Activated CD4-positive, alpha-beta T cell treated with anti-CD3 and anti-CD28 coated beads, Interleukin-2, amount 10 ng/mL, durations not matched to agents 7 days and 5 days (primary cell): ENCODE measurements around the gene SMYD2. TPM values are rescaled to one million over a fixed set of nuclear protein-coding genes. Genes with fewer than 3 reads are reported as not detected.
A peak's percentile ranks its signal among the peaks of the same experiment; 100 is the strongest.

Experiments
- CTCF ChIA-PET: fragments of 350-600 bp; sonication (Branson Sonifier 250); formaldehyde crosslinking; loops from one replicate; lab custom pipeline; 2021; ENCODE audit warnings: antibody characterized with exemption; lab: Charles Lee
- POLR2A ChIA-PET: fragments of 350-600 bp; sonication (Branson Sonifier 250); formaldehyde crosslinking; loops from one replicate; lab custom pipeline; 2021; ENCODE audit warnings: antibody characterized with exemption; lab: Charles Lee
- DNase-seq: peaks from one replicate; pipeline ENCODE4 v3.0.0-alpha.2; 2020
- H3K27ac Mint-ChIP-seq: one replicate; pipeline ENCODE4 v1.8.0; 2021; ENCODE audit warnings: mild to moderate bottlenecking, moderate library complexity, mixed read lengths
- H3K27me3 Mint-ChIP-seq: one replicate; pipeline ENCODE4 v1.8.0; 2021; ENCODE audit warnings: mixed read lengths
- H3K36me3 Mint-ChIP-seq: one replicate; pipeline ENCODE4 v1.8.0; 2021; ENCODE audit warnings: low read depth, mixed read lengths
- H3K4me1 Mint-ChIP-seq: one replicate; pipeline ENCODE4 v1.8.0; 2021; ENCODE audit warnings: mixed read lengths
- H3K4me3 Mint-ChIP-seq: one replicate; pipeline ENCODE4 v1.8.0; 2021; ENCODE audit warnings: mild to moderate bottlenecking, moderate library complexity, mixed read lengths
- H3K9me3 Mint-ChIP-seq: one replicate; pipeline ENCODE4 v1.8.0; 2021; ENCODE audit warnings: mixed read lengths
- total RNA-seq, 2 experiments: library from RNA; stranded (reverse); gene quantifications; one replicate each; pipeline ENCODE4 v1.2.3, GENCODE V29; 2021

SMYD2 gene, protein sequence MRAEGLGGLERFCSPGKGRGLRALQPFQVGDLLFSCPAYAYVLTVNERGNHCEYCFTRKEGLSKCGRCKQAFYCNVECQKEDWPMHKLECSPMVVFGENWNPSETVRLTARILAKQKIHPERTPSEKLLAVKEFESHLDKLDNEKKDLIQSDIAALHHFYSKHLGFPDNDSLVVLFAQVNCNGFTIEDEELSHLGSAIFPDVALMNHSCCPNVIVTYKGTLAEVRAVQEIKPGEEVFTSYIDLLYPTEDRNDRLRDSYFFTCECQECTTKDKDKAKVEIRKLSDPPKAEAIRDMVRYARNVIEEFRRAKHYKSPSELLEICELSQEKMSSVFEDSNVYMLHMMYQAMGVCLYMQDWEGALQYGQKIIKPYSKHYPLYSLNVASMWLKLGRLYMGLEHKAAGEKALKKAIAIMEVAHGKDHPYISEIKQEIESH
- 10 to 100 TPM; 39.6 to 41.3 TPM for total RNA-seq

- Mint-ChIP-seq H3K27me3 (peaks cover 2% of the 10 kb centered on the region), H3K4me1 (peaks cover 41% of the 10 kb centered on the region), H3K36me3 (no peaks in the 10 kb centered on the region), H3K4me3 (peak within 1 kb of the TSS; percentile 88), H3K9me3 (no peaks in the 10 kb centered on the region), H3K27ac (peak within 1 kb of the TSS; percentile 90)
- POLR2A ChIA-PET, result no interaction called here
- CTCF ChIA-PET, result interaction anchor here (0.5 to 1.2 kb wide), 3 partner anchors 48 to 303 kb away, joined by 3 to 4 read pairs (median 3); no protein-coding TSS in a partner anchor
- DNase-seq, result peak; percentile 70
Observed at GRCh38 chr1:214281021-214281719, at the start of gene SMYD2. TSS of gene SMYD2 (plus strand) at chr1:214281159. CDS start at chr1:214281255, 96 bp downstream.

DNA sequence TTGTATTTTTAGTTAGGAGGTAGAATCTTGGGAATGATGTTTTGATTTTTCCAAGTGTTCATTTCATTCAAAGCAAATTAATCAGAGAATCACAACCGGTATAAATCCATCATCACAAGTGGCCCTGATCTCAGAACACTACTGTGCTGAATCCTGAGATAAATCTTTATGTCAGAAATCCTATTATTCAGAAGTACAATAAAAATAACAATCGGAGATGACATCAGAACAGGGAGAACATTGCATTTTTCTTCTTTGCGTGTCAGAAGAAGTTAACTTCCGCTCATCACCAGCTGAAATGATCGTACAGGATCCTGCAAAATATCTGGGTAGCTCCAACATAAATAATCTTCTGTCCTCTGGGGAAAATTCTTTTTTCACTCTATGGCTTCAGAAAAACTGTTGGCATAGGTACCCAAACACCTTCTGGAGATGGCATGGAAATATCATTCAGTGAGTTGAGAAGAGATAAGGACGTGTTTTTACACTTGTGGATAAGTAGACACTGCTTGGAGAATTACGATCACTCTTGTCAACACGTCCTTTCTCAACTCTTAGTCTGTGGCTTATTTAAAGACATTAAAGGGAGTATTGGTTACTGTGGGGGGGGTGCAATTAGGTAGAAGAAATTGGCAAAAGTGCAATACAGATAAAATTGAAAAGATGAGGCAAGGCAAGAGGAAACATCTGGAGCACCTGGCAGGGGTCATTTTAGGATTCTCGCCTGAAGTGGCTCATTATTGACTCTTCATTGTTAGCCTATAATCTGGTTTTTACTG, 46.9 kb upstream of the SMYD2 start:
- Mint-ChIP-seq H3K36me3 (no peaks in the 10 kb centered on the region), H3K27ac (no peak overlapping the region), H3K4me3 (no peak overlapping the region), H3K27me3 (peaks cover 27% of the 10 kb centered on the region), H3K9me3 (no peaks in the 10 kb centered on the region), H3K4me1 (no peaks in the 10 kb centered on the region)
- ChIA-PET CTCF (no interaction called here), POLR2A (no interaction called here)
- no peak for DNase-seq

DNA sequence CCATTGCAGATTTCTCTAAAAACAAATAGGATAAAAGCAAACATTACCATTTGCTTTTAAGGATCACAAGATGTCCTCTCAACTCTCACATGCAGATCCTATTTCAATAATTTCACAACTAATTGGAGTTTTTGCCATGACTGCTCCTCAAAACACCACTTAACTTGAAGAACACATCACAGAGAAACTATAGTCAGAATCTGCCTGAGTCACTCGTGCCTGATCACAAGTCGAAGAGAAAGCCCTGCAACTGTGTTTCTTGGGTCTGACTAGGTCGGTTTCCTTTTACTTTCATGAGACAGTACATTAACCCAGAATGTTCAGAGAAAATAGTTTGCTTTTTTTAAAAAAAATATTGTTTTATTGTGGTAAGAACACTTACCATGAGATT, 46.3 kb upstream of the SMYD2 start:
- ChIA-PET POLR2A (no interaction called here), CTCF (no interaction called here)
- H3K27me3 Mint-ChIP-seq, result peaks cover 27% of the 10 kb centered on the region
- H3K27ac Mint-ChIP-seq, result no peak overlapping the region
- no peak for DNase-seq
- H3K4me3 Mint-ChIP-seq, result no peak overlapping the region
- no peaks in the 10 kb centered on the region for H3K4me1 Mint-ChIP-seq
- H3K36me3 Mint-ChIP-seq, result no peaks in the 10 kb centered on the region
- no peaks in the 10 kb centered on the region for H3K9me3 Mint-ChIP-seq

GRCh38 chr1:214236477-214236876, 44.5 kb upstream of the SMYD2 start:
- H3K4me1 Mint-ChIP-seq, result no peaks in the 10 kb centered on the region
- peaks cover 33% of the 10 kb centered on the region for H3K27me3 Mint-ChIP-seq
- DNase-seq, result no peak
- H3K36me3 Mint-ChIP-seq, result no peaks in the 10 kb centered on the region
- POLR2A ChIA-PET, result no interaction called here
- no peak overlapping the region for H3K4me3 Mint-ChIP-seq
- no peaks in the 10 kb centered on the region for H3K9me3 Mint-ChIP-seq
- H3K27ac Mint-ChIP-seq, result no peak overlapping the region
- CTCF ChIA-PET, result interaction anchor here (1.4 to 2.2 kb wide), 2 partner anchors 8 to 95 kb away, joined by 3 to 5 read pairs; no protein-coding TSS in a partner anchor

GRCh38 chr1:214241060-214241459, 39.9 kb upstream of the SMYD2 start:
- H3K36me3 Mint-ChIP-seq, result no peaks in the 10 kb centered on the region
- CTCF ChIA-PET, result interaction anchor here (0.8 kb wide), 1 partner anchor 314 kb away, joined by 3 read pairs; no protein-coding TSS in a partner anchor
- peaks cover 15% of the 10 kb centered on the region for H3K4me1 Mint-ChIP-seq
- no peak for DNase-seq
- no peak overlapping the region for H3K27ac Mint-ChIP-seq
- no peaks in the 10 kb centered on the region for H3K9me3 Mint-ChIP-seq
- peaks cover 20% of the 10 kb centered on the region for H3K27me3 Mint-ChIP-seq
- POLR2A ChIA-PET, result no interaction called here
- no peak overlapping the region for H3K4me3 Mint-ChIP-seq

DNA sequence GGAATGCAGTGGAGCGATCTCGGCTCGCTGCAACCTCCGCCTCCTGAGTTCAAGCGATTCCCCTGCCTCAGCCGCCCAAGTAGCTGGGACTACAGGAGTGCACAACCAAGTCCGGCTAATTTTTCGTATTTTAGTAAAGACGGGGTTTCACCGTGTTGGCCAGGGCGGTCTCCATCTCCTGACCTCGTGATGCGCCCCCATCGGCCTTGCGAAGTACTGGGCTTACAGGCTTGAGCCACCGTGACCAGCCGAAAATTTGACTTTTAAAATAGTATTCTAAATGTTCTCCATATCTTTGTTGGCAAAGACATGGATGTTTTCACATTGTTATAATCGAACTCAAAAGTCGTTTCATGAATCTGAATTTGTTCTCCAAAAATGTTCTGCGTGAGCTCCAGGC, 36.7 kb upstream of the SMYD2 start:
- no peak overlapping the region for H3K4me3 Mint-ChIP-seq
- peaks cover 15% of the 10 kb centered on the region for H3K4me1 Mint-ChIP-seq
- H3K36me3 Mint-ChIP-seq, result no peaks in the 10 kb centered on the region
- H3K9me3 Mint-ChIP-seq, result no peaks in the 10 kb centered on the region
- CTCF ChIA-PET, result interaction anchor here (1.0 to 2.3 kb wide), 2 partner anchors 9 to 85 kb away, joined by 3 to 4 read pairs; no protein-coding TSS in a partner anchor
- H3K27ac Mint-ChIP-seq, result no peak overlapping the region
- H3K27me3 Mint-ChIP-seq, result peaks cover 24% of the 10 kb centered on the region
- POLR2A ChIA-PET, result no interaction called here
- no peak for DNase-seq

- Mint-ChIP-seq H3K36me3 (no peaks in the 10 kb centered on the region), H3K27me3 (peaks cover 23% of the 10 kb centered on the region), H3K27ac (no peak overlapping the region), H3K9me3 (no peaks in the 10 kb centered on the region), H3K4me3 (no peak overlapping the region), H3K4me1 (peaks cover 15% of the 10 kb centered on the region)
- DNase-seq, result no peak
- CTCF ChIA-PET, result interaction anchor here (1.0 to 2.3 kb wide), 2 partner anchors 9 to 84 kb away, joined by 3 to 4 read pairs; no protein-coding TSS in a partner anchor
- POLR2A ChIA-PET, result no interaction called here
Observed at GRCh38 chr1:214244841-214245240, 36.1 kb upstream of the SMYD2 start.

- peaks cover 23% of the 10 kb centered on the region for H3K27me3 Mint-ChIP-seq
- H3K9me3 Mint-ChIP-seq, result no peaks in the 10 kb centered on the region
- POLR2A ChIA-PET, result no interaction called here
- CTCF ChIA-PET, result no interaction called here
- H3K4me3 Mint-ChIP-seq, result no peak overlapping the region
- peaks cover 15% of the 10 kb centered on the region for H3K4me1 Mint-ChIP-seq
- no peak for DNase-seq
- no peak overlapping the region for H3K27ac Mint-ChIP-seq
- H3K36me3 Mint-ChIP-seq, result no peaks in the 10 kb centered on the region
Observed at GRCh38 chr1:214247501-214248041, 33.4 kb upstream of the SMYD2 start.

- POLR2A ChIA-PET, result no interaction called here
- H3K4me1 Mint-ChIP-seq, result peaks cover 15% of the 10 kb centered on the region
- CTCF ChIA-PET, result interaction anchor here (0.7 kb wide), 1 partner anchor 10 kb away, joined by 5 read pairs; no protein-coding TSS in a partner anchor
- H3K27ac Mint-ChIP-seq, result no peak overlapping the region
- no peaks in the 10 kb centered on the region for H3K36me3 Mint-ChIP-seq
- no peaks in the 10 kb centered on the region for H3K9me3 Mint-ChIP-seq
- DNase-seq, result no peak
- H3K27me3 Mint-ChIP-seq, result peaks cover 23% of the 10 kb centered on the region
- no peak overlapping the region for H3K4me3 Mint-ChIP-seq
Observed at GRCh38 chr1:214248311-214249085, 32.5 kb upstream of the SMYD2 start.

DNA sequence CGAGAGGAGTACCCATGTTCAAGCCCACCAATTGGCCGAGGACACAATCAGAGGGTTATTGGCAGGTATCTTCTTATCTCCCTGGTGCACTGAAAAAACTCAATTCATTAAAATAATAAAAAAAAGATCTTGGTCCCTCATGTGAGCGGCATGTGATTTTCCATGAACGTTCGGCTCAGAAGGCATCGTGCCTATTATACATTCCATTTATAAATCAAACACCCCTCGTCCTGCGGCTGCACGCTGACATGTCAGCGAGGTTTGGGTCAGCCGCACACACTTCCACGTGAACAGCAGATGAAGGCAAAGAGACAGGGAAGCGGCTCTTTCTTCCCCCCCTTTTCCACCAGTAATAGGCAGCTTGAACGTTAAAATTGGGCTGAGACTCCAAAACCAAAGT, 31.3 kb upstream of the SMYD2 start:
- Mint-ChIP-seq H3K9me3 (no peaks in the 10 kb centered on the region), H3K27me3 (peaks cover 27% of the 10 kb centered on the region), H3K4me1 (peaks cover 13% of the 10 kb centered on the region), H3K27ac (no peak overlapping the region), H3K4me3 (no peak overlapping the region), H3K36me3 (no peaks in the 10 kb centered on the region)
- ChIA-PET POLR2A (no interaction called here), CTCF (interaction anchor here (0.7 to 1.3 kb wide), 2 partner anchors 9 to 78 kb away, joined by 4 to 5 read pairs; no protein-coding TSS in a partner anchor)
- no peak for DNase-seq

- no peak for DNase-seq
- CTCF ChIA-PET, result no interaction called here
- no peaks in the 10 kb centered on the region for H3K36me3 Mint-ChIP-seq
- no peaks in the 10 kb centered on the region for H3K9me3 Mint-ChIP-seq
- no peaks in the 10 kb centered on the region for H3K4me1 Mint-ChIP-seq
- H3K27ac Mint-ChIP-seq, result no peak overlapping the region
- peaks cover 33% of the 10 kb centered on the region for H3K27me3 Mint-ChIP-seq
- H3K4me3 Mint-ChIP-seq, result no peak overlapping the region
- POLR2A ChIA-PET, result no interaction called here
Observed at GRCh38 chr1:214251354-214251753, 29.6 kb upstream of the SMYD2 start.
